SU-DHL-6 (cell line): ENCODE data around the gene EVC.

Experiments used
- H2AFZ ChIP-seq: fragments of 200-600 bp; sonication (generic); 2 replicates; pipeline ENCODE4 v1.6.1; 2014; ENCODE audit warnings: low read depth, mild to moderate bottlenecking, moderate library complexity, mixed read lengths, antibody characterized with exemption, low read length; ENCODE audit not compliant: severe bottlenecking
- H3F3A ChIP-seq: fragments of 200-600 bp; shearing (Covaris generic); 2 replicates; pipeline ENCODE4 v1.6.0; 2016; ENCODE audit warnings: antibody characterized with exemption, mild to moderate bottlenecking; ENCODE audit not compliant: insufficient read depth
- H3K27ac ChIP-seq: fragments of 200-600 bp; sonication (generic); 2 replicates; pipeline ENCODE4 v1.5.1; 2016; ENCODE audit warnings: low read depth, mild to moderate bottlenecking, low read length, moderate library complexity, mixed read lengths
- H3K27me3 ChIP-seq: fragments of 200-600 bp; sonication (generic), shearing (Covaris generic); 2 replicates; pipeline ENCODE4 v1.6.0; 2014; ENCODE audit warnings: mild to moderate bottlenecking, low read length
- H3K36me3 ChIP-seq: fragments of 200-600 bp; sonication (generic); 2 replicates; pipeline ENCODE4 v1.6.1; 2014; ENCODE audit warnings: mild to moderate bottlenecking, low read length, mixed read lengths
- H3K4me2 ChIP-seq: fragments of 300-600, 200-600 bp; shearing (Covaris generic), sonication (generic); 2 replicates; pipeline ENCODE4 v1.6.0; 2014; ENCODE audit warnings: low read length, low read depth, mild to moderate bottlenecking; ENCODE audit not compliant: poor library complexity, severe bottlenecking
- H3K4me3 ChIP-seq: fragments of 200-600 bp; sonication (generic); 2 replicates; pipeline ENCODE4 v1.5.1; 2014; ENCODE audit warnings: antibody characterized with exemption, low read length, mild to moderate bottlenecking, mixed read lengths; ENCODE audit not compliant: insufficient read depth, poor library complexity, severe bottlenecking
- H3K79me2 ChIP-seq: fragments of 200-600 bp; sonication (generic); 2 replicates; pipeline ENCODE4 v1.6.1; 2014; ENCODE audit warnings: mild to moderate bottlenecking, low read length, moderate library complexity; ENCODE audit not compliant: insufficient read depth
- H3K9ac ChIP-seq: fragments of 200-600 bp; sonication (generic); 2 replicates; pipeline ENCODE4 v1.7.0; 2014; ENCODE audit warnings: mild to moderate bottlenecking, low read length
- H3K9me2 ChIP-seq: fragments of 200-600 bp; sonication (generic); replicated peaks from 2 replicates; pipeline ENCODE4 v1.6.1; 2014; ENCODE audit warnings: low read length; ENCODE audit not compliant: insufficient read depth
- H3K9me3 ChIP-seq: fragments of 200-600 bp; sonication (generic); 2 replicates; pipeline ENCODE4 v1.6.1; 2014; ENCODE audit warnings: low read length, mixed read lengths; ENCODE audit not compliant: insufficient read depth
- H4K20me1 ChIP-seq: fragments of 200-600 bp; sonication (generic); 2 replicates; pipeline ENCODE4 v1.6.1; 2014; ENCODE audit warnings: low read depth, mild to moderate bottlenecking, antibody characterized with exemption, low read length, moderate library complexity, mixed read lengths
- EZH2phosphoT487 ChIP-seq: fragments of 200-600 bp; sonication (generic), shearing (Covaris generic); conservative IDR thresholded peaks from 2 replicates; pipeline ENCODE4 v1.6.1; 2018; ENCODE audit warnings: mild to moderate bottlenecking, antibody characterized with exemption, low read length, moderate library complexity, mixed read lengths
- TF ChIP-seq, protein P1 (sequence below): fragments of 200-600 bp; sonication (generic); IDR thresholded peaks from one replicate; pipeline ENCODE4 v1.5.1; 2017; ENCODE audit warnings: antibody characterized with exemption, mild to moderate bottlenecking, low read length, moderate library complexity; ENCODE audit not compliant: insufficient read depth, poor library complexity, severe bottlenecking

The EVC gene

DNA sequence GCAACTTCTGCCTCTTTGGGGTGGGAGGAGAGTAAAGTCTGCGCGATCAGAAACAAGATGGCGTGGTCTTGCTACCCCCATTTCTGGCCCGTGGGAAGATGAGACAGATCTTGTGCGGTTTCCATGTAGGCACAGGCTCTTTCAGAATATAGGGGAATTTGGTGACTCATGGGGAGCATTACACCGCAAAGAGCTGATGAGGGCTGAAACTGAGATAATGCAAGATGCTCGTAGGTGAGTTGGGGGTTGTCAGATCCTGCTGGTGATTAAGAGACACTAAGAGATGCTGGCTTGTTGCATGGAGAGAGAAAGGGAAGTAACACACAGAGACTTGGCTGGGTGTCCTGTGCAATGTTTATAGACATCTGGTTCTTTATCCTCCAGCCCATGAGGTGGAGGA lies 1.5 kb downstream of the EVC start:
- Histone ChIP-seq H3K36me3 (no peaks in the 10 kb centered on the region), H3K9ac (no peak overlapping the region), H2AFZ (no peak overlapping the region), H4K20me1 (no peaks in the 10 kb centered on the region), H3K27ac (no peak overlapping the region), H3K9me3 (no peaks in the 10 kb centered on the region), H3K4me3 (no peak overlapping the region), H3K27me3 (no peaks in the 10 kb centered on the region), H3K79me2 (no peaks in the 10 kb centered on the region), H3F3A (no peaks in the 10 kb centered on the region), H3K4me2 (no peak overlapping the region), H3K9me2 (no peaks in the 10 kb centered on the region)
- no peak for TF ChIP-seq EZH2phosphoT487
- TF ChIP-seq, protein P1, sequence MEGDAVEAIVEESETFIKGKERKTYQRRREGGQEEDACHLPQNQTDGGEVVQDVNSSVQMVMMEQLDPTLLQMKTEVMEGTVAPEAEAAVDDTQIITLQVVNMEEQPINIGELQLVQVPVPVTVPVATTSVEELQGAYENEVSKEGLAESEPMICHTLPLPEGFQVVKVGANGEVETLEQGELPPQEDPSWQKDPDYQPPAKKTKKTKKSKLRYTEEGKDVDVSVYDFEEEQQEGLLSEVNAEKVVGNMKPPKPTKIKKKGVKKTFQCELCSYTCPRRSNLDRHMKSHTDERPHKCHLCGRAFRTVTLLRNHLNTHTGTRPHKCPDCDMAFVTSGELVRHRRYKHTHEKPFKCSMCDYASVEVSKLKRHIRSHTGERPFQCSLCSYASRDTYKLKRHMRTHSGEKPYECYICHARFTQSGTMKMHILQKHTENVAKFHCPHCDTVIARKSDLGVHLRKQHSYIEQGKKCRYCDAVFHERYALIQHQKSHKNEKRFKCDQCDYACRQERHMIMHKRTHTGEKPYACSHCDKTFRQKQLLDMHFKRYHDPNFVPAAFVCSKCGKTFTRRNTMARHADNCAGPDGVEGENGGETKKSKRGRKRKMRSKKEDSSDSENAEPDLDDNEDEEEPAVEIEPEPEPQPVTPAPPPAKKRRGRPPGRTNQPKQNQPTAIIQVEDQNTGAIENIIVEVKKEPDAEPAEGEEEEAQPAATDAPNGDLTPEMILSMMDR, result no peak

DNA sequence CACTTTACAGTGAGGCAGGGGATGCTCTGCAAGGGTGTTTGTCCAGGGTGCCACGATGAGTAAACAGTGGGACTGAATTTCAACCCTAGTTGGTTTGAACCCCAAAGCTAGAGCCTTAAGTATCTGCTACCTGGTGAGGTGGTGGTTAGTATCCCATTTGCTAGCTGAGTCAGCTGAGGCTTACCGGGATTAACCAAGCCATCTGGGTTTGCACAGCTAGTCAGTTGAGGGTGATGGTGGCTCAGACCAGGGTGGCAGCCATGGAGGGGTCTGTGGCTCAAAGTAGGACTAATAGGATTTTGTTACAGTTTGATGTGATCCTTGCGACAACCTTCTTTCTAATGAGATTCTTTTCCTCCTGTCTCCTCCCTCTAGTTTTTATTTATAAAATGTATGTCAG lies 1.9 kb downstream of the EVC start:
- H3K9me3 ChIP-seq, result no peaks in the 10 kb centered on the region
- no peaks in the 10 kb centered on the region for H4K20me1 ChIP-seq
- no peaks in the 10 kb centered on the region for H3K27me3 ChIP-seq
- no peak overlapping the region for H3K4me3 ChIP-seq
- H3K36me3 ChIP-seq, result no peaks in the 10 kb centered on the region
- no peaks in the 10 kb centered on the region for H3K79me2 ChIP-seq
- no peak overlapping the region for H2AFZ ChIP-seq
- H3K9ac ChIP-seq, result no peak overlapping the region
- no peaks in the 10 kb centered on the region for H3F3A ChIP-seq
- H3K4me2 ChIP-seq, result no peak overlapping the region
- H3K9me2 ChIP-seq, result no peaks in the 10 kb centered on the region
- H3K27ac ChIP-seq, result no peak overlapping the region
- TF ChIP-seq EZH2phosphoT487, result no peak
- TF ChIP-seq, protein P1, result no peak

DNA sequence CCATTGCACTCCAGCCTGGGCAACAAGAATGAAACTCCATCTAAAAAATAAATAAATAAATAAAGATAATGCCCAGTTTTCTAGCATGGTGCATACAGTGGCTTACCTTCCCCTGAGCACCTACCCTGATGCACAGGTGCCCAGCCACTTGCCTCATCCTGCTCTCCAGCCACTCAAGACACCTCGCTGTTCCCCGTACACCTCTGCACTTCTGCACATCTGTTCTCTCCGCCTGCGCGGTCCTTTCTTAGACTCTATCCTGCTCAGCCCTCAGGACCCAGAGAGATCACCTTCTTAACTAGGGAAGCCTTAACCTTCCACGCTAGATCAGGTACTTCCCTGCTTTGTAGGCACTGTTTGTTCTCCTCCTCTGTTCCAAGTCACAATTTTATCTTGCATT lies 2.9 kb downstream of the EVC start:
- Histone ChIP-seq H3F3A (no peaks in the 10 kb centered on the region), H4K20me1 (no peaks in the 10 kb centered on the region), H3K4me2 (no peak overlapping the region), H2AFZ (no peak overlapping the region), H3K36me3 (no peaks in the 10 kb centered on the region), H3K79me2 (no peaks in the 10 kb centered on the region), H3K9me2 (no peaks in the 10 kb centered on the region), H3K27ac (no peak overlapping the region), H3K9me3 (no peaks in the 10 kb centered on the region), H3K27me3 (no peaks in the 10 kb centered on the region), H3K9ac (no peak overlapping the region), H3K4me3 (no peak overlapping the region)
- TF ChIP-seq EZH2phosphoT487, result no peak

DNA sequence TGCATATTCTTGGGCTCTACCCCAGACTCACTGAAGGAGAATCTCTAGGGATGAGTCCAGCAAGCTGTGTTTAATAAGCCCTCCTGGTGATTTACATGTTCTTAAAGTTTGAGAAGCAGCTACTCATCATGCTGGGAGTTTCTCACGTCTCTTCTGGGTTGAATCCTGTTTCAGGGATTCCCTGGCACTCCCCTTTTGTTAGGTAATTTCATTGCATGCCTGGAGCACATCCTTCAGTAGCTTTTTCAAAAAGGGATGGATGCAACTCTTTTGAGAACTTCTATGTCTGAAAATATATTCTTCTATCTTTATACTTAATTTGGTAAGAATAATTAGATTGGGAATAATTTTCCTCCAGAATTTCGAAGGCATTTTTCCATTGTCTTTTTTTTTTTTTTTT lies 4.4 kb downstream of the EVC start:
- H3K9me2 ChIP-seq, result no peaks in the 10 kb centered on the region
- H3K36me3 ChIP-seq, result no peaks in the 10 kb centered on the region
- no peaks in the 10 kb centered on the region for H3F3A ChIP-seq
- no peaks in the 10 kb centered on the region for H4K20me1 ChIP-seq
- no peaks in the 10 kb centered on the region for H3K27me3 ChIP-seq
- H3K9me3 ChIP-seq, result no peaks in the 10 kb centered on the region
- no peak overlapping the region for H3K4me3 ChIP-seq
- no peak overlapping the region for H3K9ac ChIP-seq
- H3K4me2 ChIP-seq, result no peak overlapping the region
- no peak overlapping the region for H2AFZ ChIP-seq
- H3K79me2 ChIP-seq, result no peaks in the 10 kb centered on the region
- TF ChIP-seq EZH2phosphoT487, result no peak
- TF ChIP-seq, protein P1, result no peak
- no peak overlapping the region for H3K27ac ChIP-seq
